Mesothelial cell of epicardium (in vitro differentiated cells): ENCODE results near the gene ERC1. TPM values are rescaled to one million over a fixed set of nuclear protein-coding genes. Genes with fewer than 3 reads are reported as not detected.

Source experiments
- DNase-seq, 2 experiments: peaks; one replicate each; pipeline ENCODE4 v3.0.0; 2021; ENCODE audit warnings: low spot score in 2 of 2; ENCODE audit not compliant: unreplicated experiment in 2 of 2
- H3K27ac Mint-ChIP-seq: 2 replicates; pipeline ENCODE4 v1.8.0; 2021; ENCODE audit warnings: mixed read lengths
- H3K27me3 Mint-ChIP-seq: 2 replicates; pipeline ENCODE4 v1.8.0; 2021; ENCODE audit warnings: low read depth, mixed read lengths
- H3K36me3 Mint-ChIP-seq: 2 replicates; pipeline ENCODE4 v1.8.0; 2021; ENCODE audit warnings: mixed read lengths
- H3K4me1 Mint-ChIP-seq: 2 replicates; pipeline ENCODE4 v1.8.0; 2021; ENCODE audit warnings: mixed read lengths
- H3K4me3 Mint-ChIP-seq: 2 replicates; pipeline ENCODE4 v1.8.0; 2021; ENCODE audit warnings: mild to moderate bottlenecking, moderate library complexity, mixed read lengths
- H3K9me3 Mint-ChIP-seq: 2 replicates; pipeline ENCODE4 v1.8.0; 2021; ENCODE audit warnings: mixed read lengths
- total RNA-seq: library from RNA; stranded (reverse); gene quantifications from 3 replicates; pipeline ENCODE4 v1.2.1, GENCODE V29; 2021
- TF ChIP-seq, protein P1 (sequence below): fragments of 200-600 bp; sonication (generic); IDR thresholded peaks from one replicate; pipeline ENCODE4 v1.5.0; 2021; ENCODE audit warnings: antibody characterized with exemption; ENCODE audit not compliant: unreplicated experiment

Gene ERC1
- total RNA-seq, 1 donor from 2014 or later: 66.1 TPM

GRCh38 chr12:1022032-1022970 is 31.3 kb downstream of the ERC1 start:
- Mint-ChIP-seq H3K4me1 (no peaks in the 10 kb centered on the region), H3K36me3 (peaks cover 26% of the 10 kb centered on the region), H3K4me3 (no peak overlapping the region), H3K27me3 (no peaks in the 10 kb centered on the region), H3K27ac (no peak overlapping the region), H3K9me3 (peaks cover 16% of the 10 kb centered on the region)
- TF ChIP-seq, protein P1, sequence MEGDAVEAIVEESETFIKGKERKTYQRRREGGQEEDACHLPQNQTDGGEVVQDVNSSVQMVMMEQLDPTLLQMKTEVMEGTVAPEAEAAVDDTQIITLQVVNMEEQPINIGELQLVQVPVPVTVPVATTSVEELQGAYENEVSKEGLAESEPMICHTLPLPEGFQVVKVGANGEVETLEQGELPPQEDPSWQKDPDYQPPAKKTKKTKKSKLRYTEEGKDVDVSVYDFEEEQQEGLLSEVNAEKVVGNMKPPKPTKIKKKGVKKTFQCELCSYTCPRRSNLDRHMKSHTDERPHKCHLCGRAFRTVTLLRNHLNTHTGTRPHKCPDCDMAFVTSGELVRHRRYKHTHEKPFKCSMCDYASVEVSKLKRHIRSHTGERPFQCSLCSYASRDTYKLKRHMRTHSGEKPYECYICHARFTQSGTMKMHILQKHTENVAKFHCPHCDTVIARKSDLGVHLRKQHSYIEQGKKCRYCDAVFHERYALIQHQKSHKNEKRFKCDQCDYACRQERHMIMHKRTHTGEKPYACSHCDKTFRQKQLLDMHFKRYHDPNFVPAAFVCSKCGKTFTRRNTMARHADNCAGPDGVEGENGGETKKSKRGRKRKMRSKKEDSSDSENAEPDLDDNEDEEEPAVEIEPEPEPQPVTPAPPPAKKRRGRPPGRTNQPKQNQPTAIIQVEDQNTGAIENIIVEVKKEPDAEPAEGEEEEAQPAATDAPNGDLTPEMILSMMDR: no peak
- DNase-seq: no peak

GRCh38 chr12:1030779-1031178 is 39.8 kb downstream of the ERC1 start:
- Mint-ChIP-seq H3K4me1 (no peaks in the 10 kb centered on the region), H3K36me3 (peaks cover 21% of the 10 kb centered on the region), H3K4me3 (no peak overlapping the region)

DNA sequence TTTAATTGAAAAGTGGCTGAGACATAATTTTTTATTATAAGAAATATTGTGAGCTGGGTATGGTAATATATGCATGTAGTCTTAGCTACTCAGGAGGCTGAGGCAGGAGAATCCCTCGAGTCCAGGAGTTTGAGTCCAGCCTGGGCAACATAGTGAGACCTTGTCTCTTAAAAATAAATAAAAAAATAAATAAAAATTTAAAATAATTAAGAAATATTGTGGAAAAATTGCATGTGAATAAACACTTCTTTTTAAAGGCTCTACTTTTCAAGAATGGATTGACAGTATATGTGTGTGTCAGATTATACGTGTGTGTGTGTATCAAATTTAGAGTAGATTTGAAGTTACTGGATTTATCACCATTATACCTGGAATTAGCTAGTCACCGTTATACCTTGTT is 43.2 kb downstream of the ERC1 start:
- Mint-ChIP-seq H3K27ac (no peak overlapping the region), H3K27me3 (no peaks in the 10 kb centered on the region), H3K4me1 (peaks cover 7% of the 10 kb centered on the region), H3K36me3 (peaks cover 12% of the 10 kb centered on the region), H3K4me3 (no peak overlapping the region), H3K9me3 (no peaks in the 10 kb centered on the region)
- no peak for DNase-seq
- TF ChIP-seq, protein P1: no peak

More at GRCh38 chr12:1030779-1031178, 39.8 kb downstream of the ERC1 start:
- H3K9me3 Mint-ChIP-seq: peaks cover 6% of the 10 kb centered on the region
- H3K27ac Mint-ChIP-seq: no peak overlapping the region
- TF ChIP-seq, protein P1: no peak
- no peak for DNase-seq
- no peaks in the 10 kb centered on the region for H3K27me3 Mint-ChIP-seq

GRCh38 chr12:1034751-1035457 is 43.9 kb downstream of the ERC1 start:
- Mint-ChIP-seq H3K4me3 (no peak overlapping the region), H3K27ac (no peak overlapping the region), H3K9me3 (no peaks in the 10 kb centered on the region), H3K27me3 (no peaks in the 10 kb centered on the region), H3K36me3 (peaks cover 12% of the 10 kb centered on the region), H3K4me1 (peaks cover 7% of the 10 kb centered on the region)
- TF ChIP-seq, protein P1: no peak
- DNase-seq: no peak

GRCh38 chr12:1041478-1041877 is 50.5 kb downstream of the ERC1 start:
- peaks cover 19% of the 10 kb centered on the region for H3K4me1 Mint-ChIP-seq
- no peaks in the 10 kb centered on the region for H3K27me3 Mint-ChIP-seq
- TF ChIP-seq, protein P1: no peak
- H3K27ac Mint-ChIP-seq: no peak overlapping the region
- no peak overlapping the region for H3K4me3 Mint-ChIP-seq
- H3K9me3 Mint-ChIP-seq: no peaks in the 10 kb centered on the region
- DNase-seq: no peak
- H3K36me3 Mint-ChIP-seq: peaks cover 14% of the 10 kb centered on the region
